Cortex of kidney (tissue), 1 donor: ENCODE measurements around the gene AOAH.

Experiments
- DNase-seq: peaks from one replicate; lab custom pipeline; 2025; lab: John Stamatoyannopoulos, UW

The AOAH gene

GRCh38 chr7:36600869-36601530 lies 123.3 kb downstream of the AOAH start:
- no peak for DNase-seq

- DNase-seq: no peak
Observed at GRCh38 chr7:36600314-36600682, 124.0 kb downstream of the AOAH start.

- no peak for DNase-seq
Observed at GRCh38 chr7:36599645-36600313, 124.5 kb downstream of the AOAH start.

- no peak for DNase-seq
Observed at GRCh38 chr7:36598054-36598674, 126.1 kb downstream of the AOAH start.

- no peak for DNase-seq
Observed at GRCh38 chr7:36597090-36597773, 127.1 kb downstream of the AOAH start.

GRCh38 chr7:36594445-36594844 lies 129.8 kb downstream of the AOAH start:
- DNase-seq: no peak

- no peak for DNase-seq
Observed at GRCh38 chr7:36591636-36592035, 132.7 kb downstream of the AOAH start.

- DNase-seq: no peak
Observed at GRCh38 chr7:36589391-36589790, 134.9 kb downstream of the AOAH start.

- no peak for DNase-seq
Observed at GRCh38 chr7:36583318-36583717, 141.0 kb downstream of the AOAH start.

- DNase-seq: no peak
Observed at GRCh38 chr7:36575832-36576231, 148.5 kb downstream of the AOAH start.

GRCh38 chr7:36573066-36573465 lies 151.2 kb downstream of the AOAH start:
- no peak for DNase-seq

GRCh38 chr7:36571190-36571560 lies 153.1 kb downstream of the AOAH start:
- no peak for DNase-seq

GRCh38 chr7:36570528-36571189 lies 153.6 kb downstream of the AOAH start:
- DNase-seq: no peak

GRCh38 chr7:36568452-36568849 lies 155.8 kb downstream of the AOAH start:
- DNase-seq: no peak

- DNase-seq: no peak
Observed at GRCh38 chr7:36567699-36568451, 156.4 kb downstream of the AOAH start.

- DNase-seq: no peak
Observed at GRCh38 chr7:36565792-36566356, 158.4 kb downstream of the AOAH start.

GRCh38 chr7:36564489-36564888 lies 159.8 kb downstream of the AOAH start:
- no peak for DNase-seq

GRCh38 chr7:36563706-36564327 lies 160.5 kb downstream of the AOAH start:
- DNase-seq: no peak

- DNase-seq: no peak
Observed at GRCh38 chr7:36562121-36562520, 162.2 kb downstream of the AOAH start.

GRCh38 chr7:36549029-36549428 lies 175.3 kb downstream of the AOAH start:
- DNase-seq: no peak

GRCh38 chr7:36547416-36547815 lies 176.9 kb downstream of the AOAH start:
- no peak for DNase-seq
